GM06990 (cell line): ENCODE results near the gene PPP2R2C.

ENCODE experiments used
- DNase-seq: peaks from one replicate; pipeline ENCODE4 v3.0.0-alpha.2; 2011; ENCODE audit not compliant: insufficient read length; ENCODE audit errors: extremely low read depth
- H3K27me3 ChIP-seq: replicated peaks from 2 replicates; pipeline ENCODE4 v1.6.0; 2011; ENCODE audit warnings: low read length; ENCODE audit not compliant: control insufficient read depth, insufficient read depth
- H3K36me3 ChIP-seq: 2 replicates; pipeline ENCODE4 v1.5.1; 2011; ENCODE audit warnings: low read length; ENCODE audit not compliant: control insufficient read depth, insufficient read depth
- H3K4me3 ChIP-seq: replicated peaks from 2 replicates; pipeline ENCODE4 v1.5.1; 2011; ENCODE audit warnings: low read depth, mild to moderate bottlenecking, control low read depth, low read length
- TF ChIP-seq, protein P1 (sequence below): IDR thresholded peaks from 2 replicates; pipeline ENCODE4 v1.5.1; 2011; ENCODE audit warnings: low read length, control low read depth, mild to moderate bottlenecking, inconsistent platforms; ENCODE audit not compliant: insufficient read depth, poor library complexity, severe bottlenecking

The PPP2R2C gene

DNA sequence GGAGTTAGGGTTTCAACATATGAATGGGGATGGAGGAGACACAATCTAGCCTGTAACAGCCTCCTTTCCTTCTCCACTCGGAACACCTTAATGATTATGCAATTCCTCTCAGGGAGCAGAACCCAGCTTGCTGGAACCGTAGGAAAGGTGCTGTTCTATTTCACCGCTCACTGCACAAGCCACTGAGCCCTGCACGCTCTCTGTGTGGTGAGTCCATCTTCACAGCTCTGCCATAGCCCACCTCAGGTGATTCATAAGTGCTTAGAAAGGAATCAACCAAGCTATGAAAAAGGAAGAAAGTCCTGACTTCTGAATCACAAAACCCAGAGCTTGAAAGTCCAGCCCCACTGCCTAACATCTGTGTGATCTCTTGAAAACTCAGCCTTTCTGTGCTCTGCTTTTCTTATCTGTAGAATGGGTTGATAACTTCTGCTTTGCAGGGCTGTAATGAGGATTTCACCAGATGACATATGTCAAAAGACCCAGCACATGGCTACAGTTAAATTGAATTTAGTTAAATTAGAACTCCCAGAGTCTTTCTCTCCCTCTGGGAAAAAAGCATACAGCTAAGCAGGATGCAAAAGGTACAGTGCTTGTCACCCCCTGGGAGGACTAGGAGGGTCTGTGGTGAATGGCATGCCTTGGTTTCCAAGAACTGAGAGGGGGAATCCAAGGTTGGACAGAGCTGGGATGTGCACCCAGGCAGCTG lies 111.2 kb downstream of the PPP2R2C start:
- DNase-seq: no peak
- TF ChIP-seq, protein P1, sequence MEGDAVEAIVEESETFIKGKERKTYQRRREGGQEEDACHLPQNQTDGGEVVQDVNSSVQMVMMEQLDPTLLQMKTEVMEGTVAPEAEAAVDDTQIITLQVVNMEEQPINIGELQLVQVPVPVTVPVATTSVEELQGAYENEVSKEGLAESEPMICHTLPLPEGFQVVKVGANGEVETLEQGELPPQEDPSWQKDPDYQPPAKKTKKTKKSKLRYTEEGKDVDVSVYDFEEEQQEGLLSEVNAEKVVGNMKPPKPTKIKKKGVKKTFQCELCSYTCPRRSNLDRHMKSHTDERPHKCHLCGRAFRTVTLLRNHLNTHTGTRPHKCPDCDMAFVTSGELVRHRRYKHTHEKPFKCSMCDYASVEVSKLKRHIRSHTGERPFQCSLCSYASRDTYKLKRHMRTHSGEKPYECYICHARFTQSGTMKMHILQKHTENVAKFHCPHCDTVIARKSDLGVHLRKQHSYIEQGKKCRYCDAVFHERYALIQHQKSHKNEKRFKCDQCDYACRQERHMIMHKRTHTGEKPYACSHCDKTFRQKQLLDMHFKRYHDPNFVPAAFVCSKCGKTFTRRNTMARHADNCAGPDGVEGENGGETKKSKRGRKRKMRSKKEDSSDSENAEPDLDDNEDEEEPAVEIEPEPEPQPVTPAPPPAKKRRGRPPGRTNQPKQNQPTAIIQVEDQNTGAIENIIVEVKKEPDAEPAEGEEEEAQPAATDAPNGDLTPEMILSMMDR: no peak
- no peak overlapping the region for H3K4me3 ChIP-seq
- peaks cover 2% of the 10 kb centered on the region for H3K27me3 ChIP-seq
- H3K36me3 ChIP-seq: no peaks in the 10 kb centered on the region

DNA sequence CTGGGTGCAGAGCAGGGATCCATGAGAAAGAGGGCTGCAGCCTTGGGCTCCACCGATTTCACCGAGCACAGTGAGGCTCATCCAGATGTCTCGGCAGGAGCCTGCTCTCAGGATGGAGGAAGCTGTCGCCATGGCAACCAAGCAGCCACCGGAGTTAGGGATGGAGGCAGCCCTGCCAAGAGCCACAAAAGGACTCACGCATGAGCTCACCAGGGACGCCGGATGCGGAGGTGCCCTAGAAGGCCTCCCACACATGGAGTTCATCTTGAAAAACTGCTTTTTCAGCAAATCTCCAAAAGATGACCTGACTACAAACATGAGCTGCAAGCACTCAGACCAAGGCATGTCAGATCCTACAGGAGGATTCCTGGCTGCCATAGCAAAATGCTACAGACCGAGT lies 112.0 kb downstream of the PPP2R2C start:
- H3K36me3 ChIP-seq: no peaks in the 10 kb centered on the region
- DNase-seq: no peak
- TF ChIP-seq, protein P1: no peak
- no peak overlapping the region for H3K4me3 ChIP-seq
- peaks cover 2% of the 10 kb centered on the region for H3K27me3 ChIP-seq

DNA sequence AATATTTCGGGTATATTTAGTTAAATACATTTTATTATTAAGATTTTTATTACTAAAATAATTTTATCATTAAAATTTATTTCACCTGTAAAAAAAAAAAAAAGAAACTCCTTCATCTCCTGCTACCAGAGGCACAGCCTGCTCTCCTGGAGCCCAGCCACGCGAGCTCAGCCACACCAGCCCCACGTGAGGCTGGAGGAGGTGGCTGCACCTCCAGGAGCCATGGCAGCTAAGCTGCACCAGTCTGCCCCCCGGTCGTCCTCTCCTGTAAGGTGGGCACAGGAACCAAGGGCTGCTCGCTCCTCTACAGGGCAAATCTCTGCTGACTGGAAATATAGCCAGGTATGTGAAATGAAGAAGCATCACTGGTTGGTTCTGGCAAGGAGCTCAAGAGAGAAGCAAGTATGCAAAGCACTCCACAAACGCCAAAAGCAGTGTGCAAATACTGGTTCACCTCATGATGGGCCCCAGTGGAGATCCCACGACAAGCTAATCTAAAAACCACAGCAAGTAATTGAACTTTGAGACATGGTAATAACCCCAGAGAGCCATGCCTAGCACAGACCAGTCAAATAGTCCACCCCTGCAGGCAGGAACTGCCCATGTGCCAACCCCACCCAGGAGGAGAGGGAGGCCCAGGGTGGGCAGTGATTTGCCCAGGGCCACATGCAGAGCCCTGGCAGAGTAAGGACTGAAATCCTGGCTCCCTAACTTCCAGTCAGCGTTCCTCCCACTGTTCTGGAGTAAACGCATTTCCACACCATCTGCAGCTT lies 112.7 kb downstream of the PPP2R2C start:
- no peaks in the 10 kb centered on the region; the same call in none of the 2 replicates for H3K27me3 ChIP-seq
- no peak for DNase-seq
- H3K4me3 ChIP-seq: no peak overlapping the region
- H3K36me3 ChIP-seq: no peaks in the 10 kb centered on the region
- TF ChIP-seq, protein P1: no peak

DNA sequence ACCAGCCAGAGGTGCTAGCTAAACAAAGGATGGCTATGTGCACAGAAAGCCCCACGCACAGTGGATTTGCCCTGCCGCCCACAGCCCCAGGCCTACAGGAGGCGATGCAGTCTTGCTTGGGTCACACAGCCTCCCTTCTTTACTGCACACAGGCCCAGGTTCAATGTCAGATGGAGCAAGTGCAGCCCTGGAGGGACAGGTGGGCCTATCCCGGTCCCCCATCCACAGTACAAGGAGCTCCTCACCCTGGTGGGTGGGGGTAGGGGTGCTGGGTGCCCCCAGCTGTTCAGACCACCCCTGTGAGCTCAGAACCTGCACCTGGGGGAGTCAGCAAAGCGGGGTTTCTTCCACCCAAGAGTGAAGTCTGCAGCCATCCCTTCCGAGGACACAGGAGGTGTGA lies 114.9 kb downstream of the PPP2R2C start:
- no peak for DNase-seq
- Histone ChIP-seq H3K27me3 (no peaks in the 10 kb centered on the region; the same call in none of the 2 replicates), H3K36me3 (no peaks in the 10 kb centered on the region), H3K4me3 (no peak overlapping the region)
- TF ChIP-seq, protein P1: no peak

DNA sequence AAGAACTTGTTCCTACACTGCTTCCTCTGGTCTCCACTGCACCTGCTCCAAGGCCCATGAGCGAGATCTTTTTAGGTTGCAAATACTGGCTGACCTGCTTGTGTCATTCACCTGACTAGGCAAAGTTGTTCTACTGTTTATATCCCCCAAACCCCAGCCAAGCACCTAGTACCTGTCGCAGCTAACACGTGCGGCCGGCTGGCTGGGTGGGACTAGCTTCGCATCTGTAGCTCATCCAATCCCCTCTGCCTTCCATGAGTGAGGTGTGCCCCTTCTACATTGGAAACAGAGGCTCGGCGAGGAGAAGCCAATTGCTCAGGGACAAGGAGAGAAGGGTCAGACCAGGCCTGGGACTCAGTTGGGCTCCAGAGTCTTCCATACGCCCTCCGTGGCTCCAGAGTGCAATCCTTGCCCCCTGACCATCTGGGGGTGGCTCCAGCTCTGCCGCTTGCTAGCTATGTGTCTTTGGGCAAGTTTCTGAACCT lies 116.3 kb downstream of the PPP2R2C start:
- no peak for DNase-seq
- no peaks in the 10 kb centered on the region for H3K36me3 ChIP-seq
- H3K4me3 ChIP-seq: no peak overlapping the region
- no peaks in the 10 kb centered on the region; the same call in none of the 2 replicates for H3K27me3 ChIP-seq
- TF ChIP-seq, protein P1: no peak
